Forelimb muscle (tissue), 1 donor: ENCODE data around the gene GCN1. TPM values are rescaled to one million over a fixed set of nuclear protein-coding genes. Genes with fewer than 3 reads are reported as not detected.
"Not testable (repeated sequence)": the region's sequence is repeated elsewhere in the genome, so short reads cannot be mapped to it uniquely, and the experiment has no call there.

Experiments used
- DNase-seq: peaks from one replicate; pipeline ENCODE4 v3.0.0-alpha.2; 2013; ENCODE audit warnings: low read depth
- polyA plus RNA-seq: library from polyadenylated mRNA; unstranded; fragments of 120-200 nt; gene quantifications from one replicate; pipeline ENCODE4 v1.2.1, GENCODE V29; 2013; ENCODE audit not compliant: insufficient read length

Gene GCN1
- 37.9 TPM for polyA plus RNA-seq

- peak; percentile 32 for DNase-seq
These were observed at the start of gene GCN1 for GRCh38 chr12:120194534-120195395. GCN1 (minus strand) TSS chr12:120194715; CDS start chr12:120194697, 18 bp downstream.

DNA sequence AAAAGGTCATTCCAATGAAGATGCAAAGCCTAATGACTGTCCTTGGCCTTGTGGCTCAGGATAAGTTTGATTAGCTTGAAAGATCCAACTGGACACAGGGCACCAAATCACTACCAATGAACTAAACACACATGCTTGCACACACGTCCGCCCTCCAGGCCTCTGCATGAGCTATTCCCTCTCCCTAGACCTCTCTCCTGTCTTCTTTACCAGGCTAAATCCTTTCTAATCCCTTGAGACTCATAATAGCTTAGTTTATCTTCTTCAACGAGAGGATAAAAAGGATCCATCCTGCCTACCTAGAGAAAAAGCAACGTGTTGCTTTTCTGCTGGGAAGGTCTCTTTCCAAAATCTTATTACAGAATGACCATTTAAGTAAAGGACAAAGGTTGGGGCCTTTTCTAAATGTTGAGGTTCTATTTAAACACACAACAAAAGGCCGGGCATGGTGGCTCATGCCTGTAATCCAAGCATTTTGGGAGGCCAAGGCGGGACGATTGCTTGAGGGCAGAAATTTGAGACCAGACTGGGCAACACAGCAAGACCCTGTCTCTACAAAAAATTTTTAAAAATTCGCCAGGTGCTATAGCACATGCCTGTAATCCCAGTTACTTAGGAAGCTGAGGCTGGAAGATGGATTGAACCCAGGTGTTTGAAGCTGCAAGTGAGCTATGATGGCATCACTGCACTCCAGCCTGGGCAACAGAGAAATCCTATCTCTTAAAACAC lies 48.6 kb upstream of the GCN1 start:
- DNase-seq, result no peak

- DNase-seq, result no peak
These were observed 47.8 kb upstream of the GCN1 start for GRCh38 chr12:120242275-120242799.

- no peak for DNase-seq
These were observed 47.2 kb upstream of the GCN1 start for GRCh38 chr12:120241561-120242274.

GRCh38 chr12:120240495-120240833 lies 45.9 kb upstream of the GCN1 start:
- no peak for DNase-seq

- no peak for DNase-seq
These were observed 45.4 kb upstream of the GCN1 start for GRCh38 chr12:120239776-120240494.

- DNase-seq, result no peak
These were observed 44.4 kb upstream of the GCN1 start for GRCh38 chr12:120238839-120239445.

- no peak for DNase-seq
These were observed 43.7 kb upstream of the GCN1 start for GRCh38 chr12:120238217-120238616.

- DNase-seq, result no peak
These were observed 43.1 kb upstream of the GCN1 start for GRCh38 chr12:120237360-120238171.

DNA sequence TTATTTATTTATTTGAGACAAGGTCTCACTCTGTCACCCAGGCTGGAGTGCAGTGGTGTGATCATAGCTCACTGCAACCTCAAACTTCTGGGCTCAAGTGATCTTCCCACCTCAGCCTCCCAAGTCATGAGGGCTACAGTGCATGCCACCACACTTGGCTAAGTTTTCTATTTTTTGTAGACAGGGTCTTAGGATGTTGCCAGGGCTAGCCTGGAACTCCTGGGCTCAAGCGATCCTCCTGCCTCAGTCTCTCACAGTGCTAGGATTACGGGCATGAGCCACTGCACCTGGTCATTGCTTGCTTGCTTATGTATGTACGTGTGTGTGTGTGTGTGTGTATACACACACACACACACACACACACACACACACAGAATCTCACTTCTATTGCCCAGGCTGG lies 42.3 kb upstream of the GCN1 start:
- DNase-seq, result not testable (repeated sequence)

- DNase-seq, result no peak
These were observed 41.1 kb upstream of the GCN1 start for GRCh38 chr12:120235369-120236323.

- peak; percentile 84 for DNase-seq
These were observed 40.3 kb upstream of the GCN1 start for GRCh38 chr12:120234643-120235368.

DNA sequence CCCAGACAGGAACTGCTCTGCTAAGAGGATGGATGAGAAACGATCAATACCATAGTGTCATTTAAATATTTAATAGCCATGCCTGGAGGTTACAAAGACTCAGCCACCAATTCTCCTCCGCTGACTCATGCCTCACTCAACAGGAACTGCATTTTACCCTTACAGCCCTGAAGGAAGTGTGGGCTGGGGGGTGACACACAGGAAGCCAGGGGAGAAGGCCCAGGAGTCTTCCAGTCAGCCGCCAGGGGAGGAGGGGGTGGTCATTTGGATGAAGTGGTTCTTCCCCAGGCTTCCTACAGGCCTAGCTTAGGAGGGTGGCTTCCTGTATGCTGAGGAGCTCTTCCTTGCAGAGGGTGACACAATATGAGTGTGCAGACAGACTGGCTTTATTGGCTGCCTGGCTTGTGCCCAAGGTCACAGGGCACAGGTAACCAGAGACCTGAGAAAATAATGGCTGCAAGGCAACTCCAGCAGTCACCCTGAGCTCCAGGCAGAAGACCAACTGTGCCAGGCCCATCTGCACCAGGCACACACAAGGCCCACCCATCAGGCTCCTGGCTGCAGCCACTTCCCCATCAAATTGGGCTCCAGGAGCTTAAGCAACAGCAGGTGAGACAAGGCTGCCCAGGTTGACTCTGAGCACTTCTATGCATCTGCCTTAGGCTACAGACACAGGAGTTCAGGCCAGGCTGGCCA lies 36.9 kb upstream of the GCN1 start:
- no peak for DNase-seq

- DNase-seq, result no peak
These were observed 36.4 kb upstream of the GCN1 start for GRCh38 chr12:120230974-120231315.

GRCh38 chr12:120230326-120230973 lies 35.9 kb upstream of the GCN1 start:
- DNase-seq, result no peak

DNA sequence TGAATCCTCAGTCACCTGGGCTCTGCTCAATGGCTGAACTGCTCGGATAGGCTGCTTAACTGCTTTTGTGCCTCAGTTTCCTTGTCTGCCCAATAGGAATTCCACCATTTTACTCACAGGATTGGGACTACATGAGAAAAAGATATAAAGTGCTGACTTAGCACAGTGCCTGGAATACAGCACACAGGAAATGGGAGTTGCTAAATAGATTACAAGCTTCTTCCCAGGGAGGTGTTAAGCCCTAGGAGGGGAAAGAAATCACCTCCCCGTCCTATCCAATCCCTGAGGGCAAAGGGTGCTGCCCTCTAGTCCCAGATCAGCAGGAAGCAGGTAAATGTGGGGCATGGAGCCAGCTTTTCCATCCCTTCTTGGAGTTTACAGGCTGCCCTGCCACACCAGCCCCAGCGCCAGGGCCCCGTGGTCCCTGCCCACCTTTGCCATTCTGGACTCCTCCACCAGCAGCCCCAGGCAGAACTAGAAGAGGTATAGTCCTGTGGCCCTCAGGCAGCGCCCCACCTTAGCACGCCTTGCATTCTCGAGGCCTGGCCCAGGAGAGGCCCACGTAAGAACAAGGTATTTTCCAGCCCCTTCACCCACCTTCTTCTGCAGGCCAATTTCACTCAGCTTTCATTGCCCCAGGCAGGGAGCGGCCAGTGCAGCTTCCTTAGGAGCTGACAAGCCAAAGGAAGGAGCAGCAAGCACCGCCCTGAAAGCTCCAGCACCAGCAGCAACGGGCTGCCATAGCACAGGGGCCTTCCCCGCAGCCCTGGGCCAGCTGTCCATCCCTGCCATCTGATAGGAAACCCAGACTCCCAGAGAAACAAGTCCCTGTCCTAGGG lies 35.2 kb upstream of the GCN1 start:
- no peak for DNase-seq
